ENCODE data around the gene CDH4.

Gene CDH4

GRCh38 chr20:61366914-61367313 lies 114.9 kb downstream of the CDH4 start:
- DNase-seq (ENCODE audit: low read depth) = no peak
- TF ChIP-seq CTCF (conservative IDR thresholded peaks at IDR 0.05; ENCODE audit: low read depth, low read length) = no peak
- no peak overlapping the region for H3K4me3 ChIP-seq (ENCODE audit: low read length)

GRCh38 chr20:61369731-61370520 lies 117.9 kb downstream of the CDH4 start:
- TF ChIP-seq CTCF (conservative IDR thresholded peaks at IDR 0.05; ENCODE audit: low read depth, low read length) = no peak
- no peak overlapping the region for H3K4me3 ChIP-seq (ENCODE audit: low read length)
- DNase-seq (ENCODE audit: low read depth) = no peak

DNA sequence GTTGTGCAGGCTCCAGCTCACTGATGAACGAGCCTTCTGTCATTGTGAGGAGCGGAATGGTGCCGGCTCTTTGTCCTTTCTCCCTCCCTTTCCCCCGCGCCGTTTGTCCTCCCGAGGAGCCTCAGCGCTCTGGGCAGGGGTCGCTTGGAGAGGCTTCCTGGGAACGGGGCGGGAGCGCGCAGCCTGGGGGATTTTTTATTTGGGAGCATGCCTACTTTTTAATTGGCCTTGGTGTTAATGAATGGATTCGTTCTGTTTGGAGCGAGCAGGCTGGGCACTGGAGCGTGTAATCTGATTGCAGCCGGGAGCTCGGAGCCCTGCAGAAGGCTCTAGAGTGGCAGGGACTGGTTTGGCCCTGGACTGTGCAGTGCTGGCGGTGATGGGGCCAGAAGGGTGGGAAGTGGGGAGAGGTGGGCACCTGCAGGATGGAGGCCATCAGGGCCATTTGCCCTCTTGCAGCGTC lies 118.8 kb downstream of the CDH4 start:
- TF ChIP-seq CTCF (conservative IDR thresholded peaks at IDR 0.05; ENCODE audit: low read depth, low read length) = no peak
- peak overlapping the region; percentile 42 for H3K4me3 ChIP-seq (ENCODE audit: low read length)
- DNase-seq (ENCODE audit: low read depth) = no peak

DNA sequence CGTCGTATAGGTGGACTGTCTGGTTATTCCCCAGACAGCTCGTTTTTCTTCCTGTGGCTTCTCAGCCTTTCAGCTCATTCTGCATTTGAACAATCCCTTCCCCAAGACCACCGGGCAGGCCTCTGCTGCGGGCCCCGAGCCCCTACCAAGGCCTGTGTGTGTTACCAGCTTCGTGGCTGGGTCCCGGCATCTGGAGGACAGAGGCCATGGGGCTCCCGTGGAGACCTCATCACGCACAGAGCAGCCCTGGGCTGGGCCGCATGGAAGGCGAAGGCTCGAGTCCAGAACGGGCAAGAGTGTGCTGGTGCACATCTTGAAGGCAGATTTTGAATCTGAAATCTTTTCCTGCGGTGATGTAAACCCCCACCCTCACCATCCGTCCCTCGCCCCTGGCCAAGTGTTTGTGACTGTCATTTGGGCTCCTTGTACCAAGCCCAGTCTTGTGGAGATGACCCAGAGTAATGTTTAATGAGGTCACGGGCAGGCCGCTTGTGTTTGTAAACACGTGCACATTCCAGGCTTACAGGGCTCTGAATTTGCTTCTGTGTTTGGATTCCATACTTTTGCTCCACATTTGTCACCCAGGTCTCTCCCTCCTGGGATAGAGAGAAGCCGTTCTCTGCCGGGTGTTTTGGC lies 119.6 kb downstream of the CDH4 start:
- no peak for TF ChIP-seq CTCF (conservative IDR thresholded peaks at IDR 0.05; ENCODE audit: low read depth, low read length)
- no peak for DNase-seq (ENCODE audit: low read depth)
- no peak overlapping the region for H3K4me3 ChIP-seq (ENCODE audit: low read length)

DNA sequence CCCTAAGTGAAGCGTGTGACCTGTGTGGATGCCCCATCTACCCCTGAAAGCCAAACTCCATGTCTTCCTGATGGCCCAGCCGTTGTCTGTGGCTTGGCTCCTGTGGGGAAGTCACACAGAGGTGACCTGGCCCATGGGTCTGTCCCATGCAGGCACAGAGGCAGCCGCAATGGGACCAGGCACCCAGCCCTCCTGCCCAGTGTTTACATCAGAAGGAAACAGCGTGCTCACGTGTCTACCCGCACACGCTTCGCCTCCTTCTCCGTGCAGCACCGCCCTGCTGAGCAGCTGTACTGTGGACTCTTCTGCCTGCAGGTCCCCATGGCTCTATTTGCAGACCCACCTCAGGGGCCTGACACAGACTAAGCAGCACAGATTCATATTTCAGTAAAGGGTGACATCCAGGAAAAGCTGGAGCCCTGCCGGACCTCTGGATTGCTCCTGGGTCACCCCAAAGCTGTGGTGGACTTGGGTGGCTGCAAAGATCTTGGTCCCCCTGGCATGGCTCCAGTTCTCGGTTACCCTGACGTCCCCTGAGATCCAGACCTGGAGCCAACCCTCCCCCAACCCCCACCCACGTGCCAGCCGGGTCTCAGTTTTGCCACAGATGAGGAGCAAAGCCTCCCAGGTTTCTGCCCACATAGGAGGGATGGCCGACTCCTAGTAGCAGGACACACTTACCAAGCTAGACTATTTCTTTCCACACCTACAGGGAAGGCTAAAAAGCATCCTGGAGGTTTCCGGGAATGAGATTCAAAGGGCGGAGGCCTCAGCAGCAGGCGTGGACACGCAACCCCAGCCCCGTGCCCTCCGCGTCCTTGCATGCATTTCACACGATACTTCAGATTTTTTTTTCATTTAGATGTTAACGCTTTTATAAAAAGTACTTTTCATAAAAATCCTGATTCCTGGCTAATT lies 120.3 kb downstream of the CDH4 start:
- no peak for TF ChIP-seq CTCF (conservative IDR thresholded peaks at IDR 0.05; ENCODE audit: low read depth, low read length)
- DNase-seq (ENCODE audit: low read depth) = no peak

DNA sequence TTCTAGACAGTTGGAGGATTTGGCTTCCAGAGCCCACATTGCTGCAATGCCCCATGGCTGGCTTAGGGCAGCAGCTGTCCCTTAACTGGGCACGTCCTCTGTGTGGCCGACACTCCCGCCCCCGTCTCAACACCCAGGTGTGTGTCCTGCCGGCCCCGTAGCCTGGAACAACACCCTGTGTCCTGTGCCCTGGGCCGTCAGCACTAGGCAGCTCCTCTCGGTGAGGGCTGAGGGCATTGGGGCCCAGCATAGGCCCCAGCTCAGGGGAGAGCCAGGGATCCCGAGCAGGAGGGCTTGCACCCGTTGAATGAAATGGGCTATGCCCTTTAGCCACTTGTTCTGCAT lies 121.0 kb downstream of the CDH4 start:
- no peak for TF ChIP-seq CTCF (conservative IDR thresholded peaks at IDR 0.05; ENCODE audit: low read depth, low read length)
- no peak for DNase-seq (ENCODE audit: low read depth)
- no peak overlapping the region for H3K4me3 ChIP-seq (ENCODE audit: low read length)

More for the DNA sequence above, 120.3 kb downstream of the CDH4 start:
- no peak overlapping the region for H3K4me3 ChIP-seq (ENCODE audit: low read length)
